ENCODE data around the gene DPCD.
"Not testable (repeated sequence)": the region's sequence is repeated elsewhere in the genome, so short reads cannot be mapped to it uniquely, and the experiment has no call there.

The DPCD gene

GRCh38 chr10:101588879-101589278 is 758 bp downstream of the DPCD start:
- no peak for DNase-seq

- not testable (repeated sequence) for DNase-seq
Observed at GRCh38 chr10:101593331-101593730, 5.2 kb downstream of the DPCD start.

GRCh38 chr10:101595591-101596433 is 7.7 kb downstream of the DPCD start:
- no peak for DNase-seq

GRCh38 chr10:101597091-101597900 is 9.2 kb downstream of the DPCD start:
- DNase-seq = no peak

- no peak for DNase-seq
Observed at GRCh38 chr10:101601541-101601940, 13.4 kb downstream of the DPCD start.

GRCh38 chr10:101602761-101603398 is 14.8 kb downstream of the DPCD start:
- peak; percentile 84 for DNase-seq

GRCh38 chr10:101607124-101607523 is 19.0 kb downstream of the DPCD start:
- DNase-seq = no peak

GRCh38 chr10:101609481-101609880 is 21.4 kb downstream of the DPCD start:
- DNase-seq = no peak

- peak; percentile 14 for DNase-seq
Observed at GRCh38 chr10:101611096-101611905, 23.2 kb downstream of the DPCD start.

- DNase-seq = no peak
Observed at GRCh38 chr10:101612086-101612485, 24.0 kb downstream of the DPCD start.

- no peak for DNase-seq
Observed at GRCh38 chr10:101612872-101613271, 24.8 kb downstream of the DPCD start.

- DNase-seq = no peak
Observed at GRCh38 chr10:101613646-101614045, 25.5 kb downstream of the DPCD start.

- no peak for DNase-seq
Observed at GRCh38 chr10:101614663-101615524, 26.8 kb downstream of the DPCD start.

GRCh38 chr10:101615525-101616116 is 27.5 kb downstream of the DPCD start:
- no peak for DNase-seq

GRCh38 chr10:101616415-101617101 is 28.4 kb downstream of the DPCD start:
- DNase-seq = no peak

GRCh38 chr10:101617102-101617823 is 29.1 kb downstream of the DPCD start:
- no peak for DNase-seq

- no peak for DNase-seq
Observed at GRCh38 chr10:101617824-101618568, 29.9 kb downstream of the DPCD start.

- DNase-seq = no peak
Observed at GRCh38 chr10:101618871-101619270, 30.8 kb downstream of the DPCD start.

GRCh38 chr10:101619983-101620382 is 31.9 kb downstream of the DPCD start:
- DNase-seq = no peak
